GM06990 (cell line): ENCODE data around the gene RPA3.
A peak's percentile ranks its signal among the peaks of the same experiment; 100 is the strongest.

Experiments used
- DNase-seq: peaks from one replicate; pipeline ENCODE4 v3.0.0-alpha.2; 2011; ENCODE audit not compliant: insufficient read length; ENCODE audit errors: extremely low read depth
- H3K27me3 ChIP-seq: replicated peaks from 2 replicates; pipeline ENCODE4 v1.6.0; 2011; ENCODE audit warnings: low read length; ENCODE audit not compliant: control insufficient read depth, insufficient read depth
- H3K36me3 ChIP-seq: 2 replicates; pipeline ENCODE4 v1.5.1; 2011; ENCODE audit warnings: low read length; ENCODE audit not compliant: control insufficient read depth, insufficient read depth
- H3K4me3 ChIP-seq: replicated peaks from 2 replicates; pipeline ENCODE4 v1.5.1; 2011; ENCODE audit warnings: low read depth, mild to moderate bottlenecking, control low read depth, low read length
- CTCF ChIP-seq: IDR thresholded peaks from 2 replicates; pipeline ENCODE4 v1.5.1; 2011; ENCODE audit warnings: low read length, control low read depth, mild to moderate bottlenecking, inconsistent platforms; ENCODE audit not compliant: insufficient read depth, poor library complexity, severe bottlenecking

Gene RPA3

DNA sequence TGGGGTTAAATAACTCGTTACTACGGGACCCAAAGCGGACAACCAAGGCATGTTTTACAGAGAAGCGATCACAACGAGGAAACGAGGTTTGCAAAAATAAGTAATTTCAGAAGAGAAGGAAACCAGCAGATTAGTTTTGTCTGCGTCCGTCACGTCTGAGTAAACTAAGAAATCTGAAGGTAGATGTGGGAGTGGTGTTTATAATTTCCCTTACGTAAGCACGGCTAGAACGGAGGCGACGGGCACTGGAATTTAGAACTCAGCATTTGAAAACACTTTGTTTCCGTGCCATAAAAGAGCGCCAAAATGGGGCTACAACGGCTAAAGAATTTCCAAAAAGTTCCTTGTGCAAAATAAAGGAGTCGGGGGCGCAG lies 78.6 kb downstream of the RPA3 start:
- peak overlapping the region; percentile 98 for H3K4me3 ChIP-seq
- no peaks in the 10 kb centered on the region for H3K27me3 ChIP-seq
- H3K36me3 ChIP-seq = peaks cover 1% of the 10 kb centered on the region; the same call in 1 of the 2 replicates
- DNase-seq = no peak
- no peak for TF ChIP-seq CTCF

DNA sequence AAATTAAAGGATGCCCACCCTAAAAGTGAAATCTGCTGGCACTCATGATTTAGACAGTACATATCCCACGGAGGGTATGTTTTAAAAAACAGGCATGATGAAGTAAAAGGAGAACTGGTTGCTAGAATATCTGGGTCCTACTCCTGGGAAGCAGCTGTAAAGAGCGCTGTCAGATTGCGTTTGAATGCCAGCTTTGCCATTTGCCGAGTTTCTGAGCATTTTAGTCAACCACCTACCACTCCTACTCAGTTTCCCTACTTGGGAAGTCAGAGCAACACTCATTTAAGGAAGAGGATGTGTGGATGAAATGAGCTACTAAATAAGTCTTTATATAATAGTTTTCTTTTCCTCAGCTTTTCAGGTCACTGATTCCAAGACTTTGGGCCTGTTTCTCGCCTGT lies 79.0 kb downstream of the RPA3 start:
- H3K4me3 ChIP-seq = peak overlapping the region; percentile 98
- DNase-seq = no peak

DNA sequence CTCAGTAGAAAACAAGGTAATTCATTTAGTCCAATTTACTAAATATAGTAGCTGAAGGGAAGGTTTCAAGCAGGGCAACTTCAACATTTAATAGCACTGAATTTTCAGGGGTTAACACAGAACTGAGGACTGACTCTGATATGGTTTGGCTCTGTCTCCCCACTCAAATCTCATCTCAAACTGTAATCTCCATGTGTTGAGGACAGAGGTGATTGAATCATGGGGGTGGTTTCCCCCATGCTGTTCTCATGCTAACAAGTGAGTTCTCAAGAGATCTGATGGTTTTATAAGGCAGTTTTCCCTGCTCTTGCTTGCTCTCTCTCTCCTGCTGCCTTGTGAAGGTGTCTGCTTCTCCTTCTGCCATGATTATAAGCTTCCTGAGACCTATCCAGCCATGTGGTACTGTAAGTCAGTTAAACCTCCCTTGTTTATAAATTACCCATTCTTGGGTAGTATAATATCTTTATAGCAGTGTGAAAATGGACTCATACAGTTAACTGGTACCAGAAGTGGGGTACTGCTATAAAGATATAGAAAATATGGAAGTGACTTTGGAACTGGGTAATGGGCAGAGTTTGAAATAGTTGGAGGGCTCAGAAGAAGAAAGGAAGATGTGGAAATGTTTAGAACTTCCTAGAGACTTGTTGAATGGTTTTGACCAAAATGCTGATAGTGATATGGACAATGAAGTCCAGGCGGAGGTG lies 87.6 kb downstream of the RPA3 start:
- DNase-seq = no peak
- H3K27me3 ChIP-seq = no peaks in the 10 kb centered on the region
- H3K4me3 ChIP-seq = no peak overlapping the region
- TF ChIP-seq CTCF = no peak
- H3K36me3 ChIP-seq = no peaks in the 10 kb centered on the region

More for the DNA sequence above, 79.0 kb downstream of the RPA3 start:
- TF ChIP-seq CTCF = no peak
- H3K27me3 ChIP-seq = no peaks in the 10 kb centered on the region
- peaks cover 1% of the 10 kb centered on the region; the same call in 1 of the 2 replicates for H3K36me3 ChIP-seq

DNA sequence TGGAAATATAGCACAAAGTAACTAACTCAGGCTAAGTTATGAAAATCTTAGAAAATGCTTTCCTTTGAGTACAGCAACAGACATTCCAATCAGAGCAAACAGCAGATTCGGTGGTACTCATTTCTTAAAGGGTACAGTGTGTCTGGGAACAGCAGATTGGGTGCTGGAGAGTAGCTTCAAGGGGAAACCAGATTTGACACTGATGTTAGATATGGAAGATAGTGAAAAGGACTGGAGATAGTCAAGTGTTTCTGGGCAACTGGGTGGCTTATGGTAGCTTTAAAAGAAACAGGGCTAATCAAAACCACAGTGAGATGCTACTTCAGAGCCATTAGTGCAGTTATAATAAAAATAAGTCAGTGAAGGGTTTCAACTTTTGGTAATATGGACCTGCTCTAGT lies 89.9 kb downstream of the RPA3 start:
- Histone ChIP-seq H3K36me3 (no peaks in the 10 kb centered on the region), H3K4me3 (no peak overlapping the region), H3K27me3 (no peaks in the 10 kb centered on the region)
- TF ChIP-seq CTCF = no peak
- no peak for DNase-seq

DNA sequence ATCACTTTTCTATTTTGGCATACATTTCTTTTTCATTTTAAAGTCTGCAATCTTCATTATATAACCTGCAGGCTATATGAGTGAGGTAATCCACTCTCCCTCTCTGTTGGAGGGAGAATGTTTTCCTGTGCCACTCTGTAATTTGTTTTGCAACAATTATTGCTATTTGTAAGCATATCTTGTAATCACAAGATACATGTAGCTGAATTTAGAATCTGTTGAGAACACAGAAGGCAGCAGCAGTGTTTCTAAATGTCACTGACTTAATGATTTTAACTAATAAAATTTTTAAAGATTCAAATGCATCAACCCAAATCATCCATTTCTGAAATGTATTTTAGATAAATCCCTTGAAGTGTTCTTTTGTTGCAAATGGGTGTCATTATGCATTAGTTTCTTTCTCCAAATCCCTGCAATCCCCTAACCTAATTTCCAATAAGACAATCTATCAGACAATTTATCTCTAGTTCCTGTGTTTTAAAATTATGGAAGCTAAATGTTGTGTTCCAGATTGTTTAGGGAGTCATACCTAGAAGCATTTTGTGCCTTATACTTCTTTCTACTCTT lies 97.7 kb downstream of the RPA3 start:
- no peak for DNase-seq
- no peaks in the 10 kb centered on the region for H3K36me3 ChIP-seq
- no peak overlapping the region for H3K4me3 ChIP-seq
- H3K27me3 ChIP-seq = no peaks in the 10 kb centered on the region
- no peak for TF ChIP-seq CTCF

DNA sequence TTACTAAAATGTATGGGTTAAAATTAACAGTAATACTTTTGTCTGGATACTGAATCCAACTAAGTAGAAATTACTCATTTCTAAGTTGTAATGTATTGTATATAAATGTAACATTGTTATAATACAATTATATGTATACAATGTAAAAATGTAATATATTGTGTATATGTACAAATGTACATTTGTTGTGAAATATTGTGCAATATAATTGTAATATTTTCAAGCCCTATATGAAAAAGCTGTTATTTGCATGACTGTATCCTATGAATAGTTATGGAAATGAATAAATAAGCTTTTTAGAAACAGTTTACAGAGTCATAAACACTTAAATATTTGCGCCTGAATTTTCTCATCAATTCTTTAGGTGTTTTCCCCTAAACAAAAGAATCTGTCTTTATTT lies 98.2 kb downstream of the RPA3 start:
- no peak for TF ChIP-seq CTCF
- no peak for DNase-seq
- Histone ChIP-seq H3K27me3 (no peaks in the 10 kb centered on the region), H3K4me3 (no peak overlapping the region), H3K36me3 (no peaks in the 10 kb centered on the region)
